Left colon (tissue), 2 donors: Measurements from ENCODE around the gene RSL24D1. TPM values are rescaled to one million over a fixed set of nuclear protein-coding genes. Genes with fewer than 3 reads are reported as not detected.

Experiments
- total RNA-seq, 2 donors: library from RNA; stranded (reverse); fragmentation: NEBNext Ultra II Directional; extraction: Animal tissue kit (Norgen Biotek cat#: 25700); gene quantifications; one replicate each; pipeline ENCODE4 v1.2.1, GENCODE V29; 2021
- donor health status: DM: no; HTN: no; CAD: no.
- donor health status: DM: yes; HTN: yes; CAD: no.

Gene RSL24D1
- total RNA-seq, 2 donors from 2014 or later, result 36.0 to 46.0 TPM

Other genes starting within 250 kb of the RSL24D1 start
- gene RAB27A, start 92.9 kb upstream of the RSL24D1 start, total RNA-seq, result 10 to 100 TPM; 82.8 to 98.0 TPM
- gene PIGBOS1, start 122.2 kb upstream of the RSL24D1 start, total RNA-seq, result 10 to 100 TPM in 1 of 2 donors, 1 to 10 TPM in 1; 8.9 to 10.1 TPM
- gene PIGB, start 122.3 kb upstream of the RSL24D1 start, total RNA-seq, result 10 to 100 TPM; 14.5 to 15.9 TPM
- 10 to 100 TPM; 45.5 to 65.6 TPM for gene CCPG1, start 211.4 kb upstream of the RSL24D1 start, total RNA-seq
- gene PIERCE2, start 211.6 kb upstream of the RSL24D1 start, total RNA-seq, result 1 to 10 TPM; 5.3 to 5.4 TPM